ENCODE data around the gene PPIF.

DNA sequence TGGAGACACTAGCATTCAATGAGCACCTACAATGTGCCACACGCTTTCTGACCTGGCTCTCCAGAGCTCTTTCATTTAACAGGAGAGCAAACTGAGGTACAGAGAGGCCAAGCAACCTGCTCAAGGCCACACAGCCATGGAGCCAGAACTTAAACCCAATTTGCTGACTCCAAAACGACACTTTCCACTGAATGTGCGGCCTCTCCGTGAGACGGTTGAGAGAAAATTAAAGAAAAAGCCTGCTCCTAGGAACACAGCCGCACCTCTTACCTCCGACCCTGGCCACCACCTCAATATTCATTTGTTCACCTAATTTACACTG is 55.3 kb downstream of the PPIF start:
- TF ChIP-seq, protein P1, sequence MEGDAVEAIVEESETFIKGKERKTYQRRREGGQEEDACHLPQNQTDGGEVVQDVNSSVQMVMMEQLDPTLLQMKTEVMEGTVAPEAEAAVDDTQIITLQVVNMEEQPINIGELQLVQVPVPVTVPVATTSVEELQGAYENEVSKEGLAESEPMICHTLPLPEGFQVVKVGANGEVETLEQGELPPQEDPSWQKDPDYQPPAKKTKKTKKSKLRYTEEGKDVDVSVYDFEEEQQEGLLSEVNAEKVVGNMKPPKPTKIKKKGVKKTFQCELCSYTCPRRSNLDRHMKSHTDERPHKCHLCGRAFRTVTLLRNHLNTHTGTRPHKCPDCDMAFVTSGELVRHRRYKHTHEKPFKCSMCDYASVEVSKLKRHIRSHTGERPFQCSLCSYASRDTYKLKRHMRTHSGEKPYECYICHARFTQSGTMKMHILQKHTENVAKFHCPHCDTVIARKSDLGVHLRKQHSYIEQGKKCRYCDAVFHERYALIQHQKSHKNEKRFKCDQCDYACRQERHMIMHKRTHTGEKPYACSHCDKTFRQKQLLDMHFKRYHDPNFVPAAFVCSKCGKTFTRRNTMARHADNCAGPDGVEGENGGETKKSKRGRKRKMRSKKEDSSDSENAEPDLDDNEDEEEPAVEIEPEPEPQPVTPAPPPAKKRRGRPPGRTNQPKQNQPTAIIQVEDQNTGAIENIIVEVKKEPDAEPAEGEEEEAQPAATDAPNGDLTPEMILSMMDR (IDR thresholded peaks at IDR 0.05): no peak
- TF ChIP-seq POLR2A (IDR thresholded peaks at IDR 0.05): no peak
